ENCODE data around the gene SERPINI1.

SERPINI1 gene

GRCh38 chr3:167735233-167736138 lies at the start of gene SERPINI1:
Gene SERPINI1, plus strand, starts transcription at chr3:167735721. Its CDS starts 53,408 bp downstream, at chr3:167789129.
- peak; percentile 71 for DNase-seq (ENCODE audit: low read depth)

GRCh38 chr3:167691366-167691765 lies 44.2 kb upstream of the SERPINI1 start:
- peak; percentile 9 for DNase-seq (ENCODE audit: low read depth)

- DNase-seq (ENCODE audit: low read depth), result no peak
Measured at GRCh38 chr3:167694121-167694520, 41.4 kb upstream of the SERPINI1 start.

- DNase-seq (ENCODE audit: low read depth), result no peak
Measured at GRCh38 chr3:167700046-167700445, 35.5 kb upstream of the SERPINI1 start.

GRCh38 chr3:167700926-167701325 lies 34.6 kb upstream of the SERPINI1 start:
- DNase-seq (ENCODE audit: low read depth), result no peak

- DNase-seq (ENCODE audit: low read depth), result no peak
Measured at GRCh38 chr3:167705840-167706239, 29.7 kb upstream of the SERPINI1 start.

GRCh38 chr3:167709690-167710089 lies 25.8 kb upstream of the SERPINI1 start:
- no peak for DNase-seq (ENCODE audit: low read depth)

GRCh38 chr3:167710552-167710951 lies 25.0 kb upstream of the SERPINI1 start:
- no peak for DNase-seq (ENCODE audit: low read depth)

GRCh38 chr3:167711439-167711838 lies 24.1 kb upstream of the SERPINI1 start:
- DNase-seq (ENCODE audit: low read depth), result no peak

GRCh38 chr3:167712445-167712844 lies 23.1 kb upstream of the SERPINI1 start:
- DNase-seq (ENCODE audit: low read depth), result no peak

GRCh38 chr3:167714871-167715270 lies 20.6 kb upstream of the SERPINI1 start:
- DNase-seq (ENCODE audit: low read depth), result no peak

GRCh38 chr3:167716920-167717319 lies 18.6 kb upstream of the SERPINI1 start:
- DNase-seq (ENCODE audit: low read depth), result no peak

GRCh38 chr3:167718582-167718981 lies 16.9 kb upstream of the SERPINI1 start:
- DNase-seq (ENCODE audit: low read depth), result no peak

GRCh38 chr3:167723025-167723512 lies 12.5 kb upstream of the SERPINI1 start:
- DNase-seq (ENCODE audit: low read depth), result no peak

- no peak for DNase-seq (ENCODE audit: low read depth)
Measured at GRCh38 chr3:167723872-167724271, 11.6 kb upstream of the SERPINI1 start.

- no peak for DNase-seq (ENCODE audit: low read depth)
Measured at GRCh38 chr3:167728176-167728575, 7.3 kb upstream of the SERPINI1 start.

- DNase-seq (ENCODE audit: low read depth), result no peak
Measured at GRCh38 chr3:167728632-167729323, 6.7 kb upstream of the SERPINI1 start.

GRCh38 chr3:167729591-167729990 lies 5.9 kb upstream of the SERPINI1 start:
- no peak for DNase-seq (ENCODE audit: low read depth)

GRCh38 chr3:167731393-167731792 lies 4.1 kb upstream of the SERPINI1 start:
- DNase-seq (ENCODE audit: low read depth), result no peak

GRCh38 chr3:167732313-167733065 lies 3.0 kb upstream of the SERPINI1 start:
- DNase-seq (ENCODE audit: low read depth), result no peak

GRCh38 chr3:167733961-167734497 lies 1.5 kb upstream of the SERPINI1 start:
- DNase-seq (ENCODE audit: low read depth), result no peak
